ENCODE results near the gene MAS1.
"Not testable (repeated sequence)": the region's sequence is repeated elsewhere in the genome, so short reads cannot be mapped to it uniquely, and the experiment has no call there.

The MAS1 gene

DNA sequence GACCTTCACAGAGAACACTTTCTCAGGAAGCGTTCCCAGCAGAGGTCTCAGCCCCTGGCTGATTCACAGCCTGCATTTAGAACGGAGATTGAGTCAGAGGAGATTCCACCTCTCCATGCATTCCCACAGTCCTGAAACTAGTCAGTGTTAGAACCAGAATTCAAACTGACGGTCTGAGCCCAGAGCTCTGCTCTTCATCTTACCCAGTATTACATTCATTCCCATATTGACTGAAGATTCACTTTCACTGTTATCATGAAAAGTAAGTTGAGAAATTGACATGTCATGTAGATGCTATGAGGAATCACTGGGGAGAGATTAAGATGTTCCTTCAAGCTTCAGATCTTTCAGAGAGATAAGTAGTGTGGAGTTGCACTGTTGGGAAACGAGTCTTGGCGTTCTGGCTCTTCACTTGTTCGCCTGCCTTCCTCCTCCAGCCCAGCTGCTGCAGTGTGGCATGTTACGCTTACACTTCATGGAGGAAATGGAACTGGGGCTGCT lies 28.3 kb downstream of the MAS1 start:
- DNase-seq, result peak; percentile 68

GRCh38 chr6:159919800-159920199 lies 29.0 kb downstream of the MAS1 start:
- no peak for DNase-seq

DNA sequence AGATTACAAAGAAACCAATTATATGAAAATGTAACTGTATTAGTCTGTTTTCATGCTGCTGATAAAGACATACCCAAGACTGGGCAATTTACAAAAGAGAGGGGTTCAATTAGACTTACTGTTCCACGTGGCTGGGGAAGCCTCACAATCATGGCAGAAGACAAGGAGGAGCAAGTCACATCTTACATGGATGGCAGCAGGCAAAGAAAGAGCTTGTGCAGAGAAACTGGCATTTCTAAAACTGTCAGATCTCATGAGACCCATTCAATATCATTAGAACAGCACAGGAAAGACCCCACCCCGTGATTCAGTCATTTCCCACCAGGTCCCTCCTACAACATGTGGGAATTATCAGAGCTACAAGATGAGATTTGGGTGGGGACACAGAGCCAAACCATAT lies 33.4 kb downstream of the MAS1 start:
- DNase-seq, result not testable (repeated sequence)

DNA sequence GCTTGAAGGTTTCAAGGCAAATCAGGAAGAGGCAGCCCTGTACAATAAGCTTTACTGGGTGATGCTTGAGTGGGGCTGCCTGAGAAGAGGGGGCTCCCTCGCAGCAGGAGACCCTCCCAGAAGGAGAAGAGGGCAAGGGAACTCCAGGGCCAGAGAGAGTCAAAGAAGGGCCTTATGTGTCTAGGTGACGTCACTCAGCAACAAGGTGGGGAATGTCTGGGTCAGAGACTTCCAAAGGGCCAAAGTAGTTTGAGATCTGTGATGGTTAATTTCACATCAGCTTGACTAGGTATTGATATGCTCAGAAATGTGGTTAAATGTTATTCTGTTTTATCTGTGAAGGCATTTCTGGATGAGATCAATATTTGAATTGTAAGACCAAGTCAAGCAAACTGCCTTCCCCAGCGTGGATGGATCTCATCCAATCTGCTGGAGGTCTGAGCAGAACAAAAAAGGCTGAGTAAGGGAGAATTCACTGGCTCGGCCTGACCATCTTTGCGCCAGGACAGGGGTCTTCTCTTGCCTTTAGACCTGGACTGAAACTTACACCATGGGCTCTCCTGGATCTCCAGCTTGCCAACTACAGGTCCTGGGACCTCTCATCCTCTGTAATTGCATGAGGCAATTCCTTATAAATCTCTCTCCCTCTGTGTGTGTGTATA lies 35.9 kb downstream of the MAS1 start:
- DNase-seq, result no peak

GRCh38 chr6:159929819-159930218 lies 39.0 kb downstream of the MAS1 start:
- DNase-seq, result no peak

GRCh38 chr6:159931112-159931511 lies 40.3 kb downstream of the MAS1 start:
- DNase-seq, result no peak

DNA sequence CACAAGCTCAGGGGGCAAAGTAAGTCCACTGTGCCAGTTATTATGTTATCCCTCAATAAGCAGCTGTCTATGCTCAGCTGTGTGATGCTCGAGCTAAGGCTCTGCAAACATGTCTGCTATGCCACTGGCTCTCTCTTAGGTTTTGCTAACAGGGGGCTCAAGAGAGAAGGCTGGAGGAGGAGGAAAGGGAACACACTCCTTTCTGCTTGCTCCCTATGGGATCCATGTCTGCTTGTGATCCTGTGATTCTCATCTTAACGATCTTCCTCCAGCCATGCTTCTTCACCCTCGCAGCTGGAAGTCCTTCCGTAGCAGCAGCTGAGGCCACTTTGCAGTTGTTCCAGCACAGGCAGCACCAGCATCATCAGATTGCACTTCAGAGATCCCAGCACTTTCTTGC lies 41.1 kb downstream of the MAS1 start:
- DNase-seq, result no peak

DNA sequence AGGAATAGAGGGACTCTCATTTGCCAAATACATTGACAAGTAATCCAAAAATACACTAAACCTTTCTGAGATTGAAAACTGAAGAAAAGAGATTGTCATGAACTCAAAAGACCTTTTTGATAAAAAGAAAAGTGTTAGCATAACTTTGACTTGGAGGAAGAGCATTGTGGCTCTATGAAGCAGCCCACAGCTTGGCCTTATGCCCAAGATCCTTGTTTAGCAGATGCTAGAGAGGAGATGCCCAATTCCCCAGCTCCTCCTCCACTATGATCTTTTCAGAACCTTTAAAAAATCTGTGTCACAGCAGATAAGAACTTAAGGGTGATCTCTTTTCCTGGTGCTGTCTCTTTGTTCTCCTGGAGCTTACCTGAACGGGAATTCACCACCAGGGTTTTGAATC lies 42.3 kb downstream of the MAS1 start:
- DNase-seq, result no peak

DNA sequence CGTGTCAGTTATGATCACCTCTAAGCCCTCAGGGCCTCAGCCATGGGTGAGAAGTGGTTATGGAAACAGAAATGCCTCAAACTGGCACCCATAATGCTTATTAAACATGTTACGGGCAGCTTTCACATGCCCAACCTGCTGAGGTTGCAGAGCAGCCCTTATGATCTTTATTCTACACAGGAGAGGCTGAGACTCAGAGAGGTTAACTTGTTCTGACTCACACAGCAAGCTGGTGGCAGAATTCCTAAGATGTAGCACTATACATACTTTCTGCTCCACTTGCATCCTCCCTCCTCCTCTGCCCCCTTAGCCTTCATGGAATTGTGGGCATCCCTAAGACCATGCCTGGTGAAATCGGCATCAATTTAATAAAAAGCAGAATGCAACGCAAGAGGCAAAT lies 43.4 kb downstream of the MAS1 start:
- DNase-seq, result peak; percentile 47

GRCh38 chr6:159935065-159935464 lies 44.3 kb downstream of the MAS1 start:
- DNase-seq, result peak; percentile 44

GRCh38 chr6:159935633-159936032 lies 44.8 kb downstream of the MAS1 start:
- DNase-seq, result peak; percentile 49

DNA sequence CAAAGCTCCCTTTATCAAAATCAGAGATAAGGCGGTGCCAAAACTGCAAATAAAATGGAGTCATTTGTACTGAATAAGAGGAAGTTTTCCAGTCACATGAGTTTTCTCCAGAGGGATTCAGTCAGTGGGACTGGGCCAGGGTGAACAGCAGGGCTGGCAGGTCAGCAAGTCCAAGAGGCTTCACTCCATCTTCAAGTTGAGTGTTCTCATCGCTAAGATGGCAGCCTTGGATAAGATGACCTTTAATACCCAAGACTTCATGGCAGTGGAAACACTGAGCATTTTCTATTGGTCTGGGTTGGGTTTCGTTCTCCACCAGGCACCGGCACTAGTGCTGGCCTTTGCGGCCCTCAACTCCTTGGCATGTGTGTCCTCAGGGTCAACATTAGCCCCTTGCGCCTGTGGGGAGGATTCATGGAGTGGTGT lies 48.8 kb downstream of the MAS1 start:
- DNase-seq, result no peak
